Measurements from ENCODE around the gene BHLHE23.
"Not testable (repeated sequence)": the region's sequence is repeated elsewhere in the genome, so short reads cannot be mapped to it uniquely, and the experiment has no call there.

The BHLHE23 gene

DNA sequence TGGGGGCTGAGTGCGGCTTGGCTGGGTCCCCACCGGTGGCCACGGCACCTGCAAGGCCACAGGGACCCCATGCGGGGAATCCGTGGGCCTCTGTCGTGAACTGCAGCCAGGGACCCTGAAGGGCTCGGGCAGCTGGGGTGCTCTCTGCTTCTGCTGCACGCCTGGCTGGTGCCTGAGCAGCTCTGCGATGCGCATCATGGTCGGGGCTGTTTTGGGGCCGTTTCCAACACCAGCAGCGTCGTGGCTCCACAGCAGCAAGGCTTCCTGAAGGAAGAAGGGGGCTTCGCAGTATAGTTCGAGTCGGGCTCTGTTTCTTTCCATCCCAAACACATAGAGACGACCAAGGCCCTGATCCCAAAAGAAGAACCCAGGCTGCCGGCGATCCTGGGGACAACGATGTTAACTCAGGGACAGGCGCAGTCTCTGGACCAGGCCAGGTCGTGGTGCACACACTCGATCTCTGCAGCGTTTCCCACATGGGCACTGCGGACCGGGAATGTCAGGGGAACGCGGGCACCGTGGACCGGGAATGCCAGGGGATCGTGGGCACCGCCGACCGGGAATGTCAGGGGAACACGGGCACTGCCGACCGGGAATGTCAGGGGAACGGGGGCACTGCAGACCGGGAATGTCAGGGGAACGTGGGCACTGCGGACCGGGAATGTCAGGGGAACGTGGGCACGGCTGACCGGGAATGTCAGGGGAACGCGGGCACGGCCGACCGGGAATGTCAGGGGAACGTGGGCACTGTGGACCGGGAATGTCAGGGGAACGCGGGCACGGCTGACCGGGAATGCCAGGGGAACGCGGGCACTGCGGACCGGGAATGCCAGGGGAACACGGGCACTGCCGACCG is 36.8 kb upstream of the BHLHE23 start:
- in situ Hi-C loops (cut with HindIII; ENCODE audit: low sequenced_read_pairs): no loop called here

DNA sequence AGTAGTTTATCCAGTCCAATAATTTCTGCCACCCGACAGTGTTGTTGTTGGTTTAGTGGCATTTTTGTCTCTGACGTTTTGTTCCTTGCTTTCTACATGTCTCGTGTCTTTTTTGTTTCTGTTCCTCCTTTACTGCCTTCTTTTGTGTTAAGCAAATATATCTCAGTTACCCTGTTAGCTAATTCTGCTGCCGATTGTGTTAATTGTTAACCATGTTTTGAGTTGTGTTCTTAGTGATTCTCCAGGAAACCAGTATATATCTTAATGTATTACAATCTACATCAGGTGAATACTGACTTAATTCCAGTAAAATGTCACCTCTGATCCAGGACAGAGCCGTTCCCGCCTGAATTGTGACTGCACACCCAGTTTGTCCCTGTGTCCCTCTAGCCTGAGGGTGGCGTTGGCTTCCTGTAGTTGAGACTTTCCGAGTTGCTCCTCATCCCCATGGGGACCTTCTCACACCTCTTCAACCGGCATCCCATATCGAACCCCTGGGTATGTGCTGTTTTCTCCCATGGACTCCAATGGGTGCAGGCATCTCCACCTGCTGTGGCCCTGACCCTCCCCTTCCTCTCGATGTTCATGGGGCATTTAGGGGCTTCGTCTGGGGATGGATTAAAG is 35.8 kb upstream of the BHLHE23 start:
- in situ Hi-C loops (cut with HindIII; ENCODE audit: low sequenced_read_pairs): no loop called here

- in situ Hi-C loops (cut with HindIII; ENCODE audit: low sequenced_read_pairs): no loop called here
Measured at GRCh38 chr20:63041776-63042175, 35.0 kb upstream of the BHLHE23 start.

DNA sequence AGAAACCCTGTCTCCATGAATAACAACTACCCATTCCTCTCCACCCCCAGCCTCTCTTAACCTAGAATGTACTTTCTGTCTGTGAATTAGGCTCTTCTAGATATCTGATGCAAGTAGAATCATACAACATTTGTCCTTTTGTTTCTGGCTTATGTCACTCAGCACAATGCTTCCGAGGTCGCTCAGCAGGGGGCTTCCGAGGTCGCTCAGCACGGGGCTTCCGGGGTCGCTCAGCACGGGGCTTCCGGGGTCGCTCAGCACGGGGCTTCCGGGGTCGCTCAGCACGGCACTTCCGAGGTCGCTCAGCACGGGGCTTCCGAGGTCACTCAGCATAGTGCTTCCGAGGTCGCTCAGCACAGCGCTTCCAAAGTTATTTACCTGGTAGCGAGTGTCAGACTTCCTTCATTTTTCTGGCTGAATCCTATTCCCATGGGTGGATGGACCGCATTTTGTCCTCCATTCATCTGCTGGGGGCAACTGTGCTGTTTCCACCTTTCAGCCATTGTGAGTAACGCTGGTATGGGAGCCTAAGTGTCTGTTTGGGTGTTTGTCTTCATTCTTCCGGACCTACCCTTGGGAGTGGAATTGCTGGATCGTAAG is 31.0 kb upstream of the BHLHE23 start:
- in situ Hi-C loops (cut with HindIII; ENCODE audit: low sequenced_read_pairs): no loop called here

GRCh38 chr20:63036291-63036690 is 29.5 kb upstream of the BHLHE23 start:
- in situ Hi-C loops (cut with HindIII; ENCODE audit: low sequenced_read_pairs): no loop called here

DNA sequence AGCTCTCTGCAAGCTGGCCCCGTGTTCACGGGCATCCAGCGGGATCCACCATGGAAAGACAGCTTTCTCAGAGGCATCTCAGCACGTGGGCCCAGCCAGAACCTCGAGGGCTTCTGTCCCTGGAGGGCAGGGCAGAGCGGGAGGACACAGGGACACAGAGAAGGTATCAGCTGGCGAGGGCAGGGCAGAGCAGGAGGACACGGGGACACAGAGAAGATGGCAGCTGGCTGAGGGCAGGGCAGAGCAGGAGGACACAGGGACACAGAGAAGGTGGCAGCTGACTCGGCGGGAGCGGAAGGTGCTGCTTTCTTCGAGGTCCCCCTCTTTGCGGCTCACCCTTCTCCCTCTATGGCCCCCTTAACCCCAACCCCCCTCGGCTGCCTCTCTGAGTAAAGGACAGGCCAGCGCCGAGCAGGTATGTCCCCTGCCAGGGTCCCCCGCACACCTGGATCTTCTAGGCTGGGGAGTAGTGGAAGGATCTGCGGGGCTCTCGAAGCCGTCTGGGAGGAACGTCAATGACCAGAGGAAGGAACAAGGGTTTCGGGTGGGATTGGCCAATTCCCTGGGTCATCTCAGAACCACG is 28.9 kb upstream of the BHLHE23 start:
- in situ Hi-C loops (cut with HindIII; ENCODE audit: low sequenced_read_pairs): no loop called here

- in situ Hi-C loops (cut with HindIII; ENCODE audit: low sequenced_read_pairs): not testable (repeated sequence)
Measured at GRCh38 chr20:63034710-63035602, 28.2 kb upstream of the BHLHE23 start.

- in situ Hi-C loops (cut with HindIII; ENCODE audit: low sequenced_read_pairs): no loop called here
Measured at GRCh38 chr20:63033794-63034709, 27.3 kb upstream of the BHLHE23 start.

DNA sequence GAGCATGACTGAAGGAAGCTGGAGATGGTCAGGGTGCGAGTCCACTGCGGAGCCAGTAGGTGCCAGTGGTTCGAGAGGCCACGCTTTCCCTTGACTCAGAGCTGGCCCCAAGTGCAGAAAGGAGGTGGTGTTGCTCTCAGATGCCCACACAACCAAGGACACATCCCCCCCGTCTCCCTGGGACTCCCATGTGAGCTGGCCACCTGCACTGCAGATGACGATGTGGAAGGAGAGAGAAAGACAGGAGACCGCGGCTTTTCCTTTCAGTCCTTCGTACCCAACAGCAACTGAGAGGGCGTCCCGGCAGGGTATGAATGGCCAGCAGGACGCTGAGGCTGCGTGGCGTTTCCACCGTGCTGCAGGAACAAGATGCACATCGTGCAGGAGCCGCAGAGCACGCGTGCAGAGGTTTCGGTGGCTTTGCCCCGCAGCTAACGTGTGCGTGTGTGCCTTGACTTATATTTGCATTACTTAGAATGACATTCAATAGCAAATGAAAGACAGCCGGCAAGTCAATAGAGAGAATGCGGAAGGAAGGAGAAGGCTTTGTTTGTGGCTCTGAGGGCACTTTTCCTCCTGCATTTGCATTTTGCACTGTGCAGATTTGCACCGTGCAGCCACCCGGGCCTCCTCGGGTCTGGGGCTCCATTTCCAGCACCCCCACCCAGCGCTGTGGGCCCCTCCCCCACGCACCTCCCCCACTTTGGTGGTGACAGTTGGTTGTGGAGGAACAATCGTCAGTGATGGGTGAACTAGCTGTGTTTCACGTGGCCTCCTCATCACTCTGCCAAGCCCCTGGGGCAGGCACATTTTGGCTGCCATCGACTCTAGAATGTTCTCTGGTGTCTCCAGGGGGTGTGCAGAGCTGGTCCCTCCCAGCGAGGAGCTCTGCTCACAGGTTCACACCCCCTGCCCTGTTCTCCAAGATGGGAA is 26.4 kb upstream of the BHLHE23 start:
- in situ Hi-C loops (cut with HindIII; ENCODE audit: low sequenced_read_pairs): no loop called here

- in situ Hi-C loops (cut with HindIII; ENCODE audit: low sequenced_read_pairs): no loop called here
Measured at GRCh38 chr20:63032026-63032800, 25.4 kb upstream of the BHLHE23 start.

DNA sequence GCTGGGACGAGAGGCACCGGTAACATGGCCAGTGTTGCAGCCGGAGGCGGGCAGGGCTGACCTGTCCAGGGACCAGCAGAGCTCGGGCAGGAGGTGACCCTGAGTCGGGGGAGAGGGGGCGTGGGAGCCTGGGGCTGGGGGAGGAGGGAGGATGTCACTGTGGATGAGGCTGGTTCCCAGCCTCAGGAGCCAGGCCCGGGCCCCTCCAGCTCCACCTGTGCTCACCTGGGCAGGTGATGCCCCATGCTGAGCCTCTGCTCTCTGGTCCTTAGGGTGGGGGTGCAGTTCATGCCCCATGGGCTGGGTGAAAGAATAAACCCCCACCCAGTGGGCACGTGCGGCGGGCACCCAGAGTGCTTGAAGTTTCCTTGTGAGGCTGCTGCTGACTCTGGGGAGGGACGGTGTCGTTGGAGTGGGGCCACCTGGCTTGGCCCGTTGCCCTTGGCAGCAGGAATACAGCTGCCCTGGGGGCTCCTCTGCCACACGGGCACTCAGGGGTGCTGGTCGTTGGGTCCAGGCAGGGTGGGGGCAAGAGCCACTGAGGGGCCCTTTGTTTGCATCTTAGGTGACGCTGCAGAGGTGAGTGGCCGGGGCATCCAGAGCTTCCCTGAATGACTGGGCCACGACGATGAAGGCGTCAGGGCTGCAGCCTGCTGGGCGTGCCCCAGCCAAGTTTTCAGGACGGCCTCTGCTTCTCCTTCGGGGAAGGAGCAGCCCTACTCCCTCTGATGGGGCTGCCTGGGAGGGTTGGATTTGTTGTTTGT is 24.7 kb upstream of the BHLHE23 start:
- in situ Hi-C loops (cut with HindIII; ENCODE audit: low sequenced_read_pairs): no loop called here

DNA sequence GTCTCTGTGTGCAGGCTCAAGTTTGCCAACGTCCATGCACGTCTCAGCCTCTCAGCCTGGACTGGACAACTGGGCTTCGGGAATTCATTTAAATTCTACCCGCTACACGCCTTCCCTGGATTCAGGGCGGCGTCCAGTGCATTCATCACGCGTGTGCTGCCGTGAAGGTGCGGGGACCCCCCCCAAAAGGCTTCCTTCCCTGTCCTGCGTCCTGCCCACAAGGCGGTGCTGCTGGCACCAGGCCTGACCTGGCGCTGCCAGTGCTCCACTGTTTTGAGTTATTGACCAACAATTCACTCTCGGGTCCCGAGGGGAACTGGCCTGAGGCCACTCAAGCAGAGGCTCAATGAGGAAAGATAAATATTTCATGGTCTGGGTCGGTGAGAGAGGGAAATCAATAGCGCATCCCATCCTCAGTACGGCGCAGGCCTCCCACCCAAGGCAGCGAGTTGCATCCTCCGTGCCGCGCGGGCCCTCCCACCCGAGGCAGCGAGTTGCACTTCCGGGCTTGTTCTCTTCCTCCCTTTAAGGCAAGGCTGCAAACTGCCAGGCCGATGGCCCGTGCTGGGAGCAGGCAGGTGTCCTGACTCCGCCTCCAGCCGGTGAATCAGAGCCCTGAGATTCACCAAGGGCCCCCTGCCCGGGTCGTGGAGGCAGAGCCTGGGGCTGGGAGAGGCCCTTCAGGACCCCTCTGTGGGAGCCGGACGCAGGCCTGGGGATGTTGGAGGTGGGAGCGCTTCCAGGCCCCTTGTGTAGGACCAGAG is 22.8 kb upstream of the BHLHE23 start:
- in situ Hi-C loops (cut with HindIII; ENCODE audit: low sequenced_read_pairs): no loop called here

- in situ Hi-C loops (cut with HindIII; ENCODE audit: low sequenced_read_pairs): no loop called here
Measured at GRCh38 chr20:63028461-63028921, 21.7 kb upstream of the BHLHE23 start.

- in situ Hi-C loops (cut with HindIII; ENCODE audit: low sequenced_read_pairs): no loop called here
Measured at GRCh38 chr20:63027922-63028389, 21.2 kb upstream of the BHLHE23 start.

GRCh38 chr20:63027221-63027921 is 20.6 kb upstream of the BHLHE23 start:
- in situ Hi-C loops (cut with HindIII; ENCODE audit: low sequenced_read_pairs): no loop called here

All from DLD1 (cell line).